Activated CD8-positive, alpha-beta memory T cell treated with anti-CD3 and anti-CD28 coated beads, Interleukin-2, amount 50 U/mL, for 1 hour (primary cell): Measurements from ENCODE around the gene ABLIM1.

Experiments used
- DNase-seq: peaks from one replicate; pipeline ENCODE4 v3.0.0-alpha.2; 2020; ENCODE audit errors: extremely low read depth

ABLIM1 gene

GRCh38 chr10:114581071-114581470, 77.0 kb downstream of the ABLIM1 start:
- DNase-seq = no peak

GRCh38 chr10:114577133-114577532, 80.9 kb downstream of the ABLIM1 start:
- no peak for DNase-seq

GRCh38 chr10:114576716-114577115, 81.4 kb downstream of the ABLIM1 start:
- no peak for DNase-seq

GRCh38 chr10:114576132-114576487, 82.0 kb downstream of the ABLIM1 start:
- DNase-seq = no peak

DNA sequence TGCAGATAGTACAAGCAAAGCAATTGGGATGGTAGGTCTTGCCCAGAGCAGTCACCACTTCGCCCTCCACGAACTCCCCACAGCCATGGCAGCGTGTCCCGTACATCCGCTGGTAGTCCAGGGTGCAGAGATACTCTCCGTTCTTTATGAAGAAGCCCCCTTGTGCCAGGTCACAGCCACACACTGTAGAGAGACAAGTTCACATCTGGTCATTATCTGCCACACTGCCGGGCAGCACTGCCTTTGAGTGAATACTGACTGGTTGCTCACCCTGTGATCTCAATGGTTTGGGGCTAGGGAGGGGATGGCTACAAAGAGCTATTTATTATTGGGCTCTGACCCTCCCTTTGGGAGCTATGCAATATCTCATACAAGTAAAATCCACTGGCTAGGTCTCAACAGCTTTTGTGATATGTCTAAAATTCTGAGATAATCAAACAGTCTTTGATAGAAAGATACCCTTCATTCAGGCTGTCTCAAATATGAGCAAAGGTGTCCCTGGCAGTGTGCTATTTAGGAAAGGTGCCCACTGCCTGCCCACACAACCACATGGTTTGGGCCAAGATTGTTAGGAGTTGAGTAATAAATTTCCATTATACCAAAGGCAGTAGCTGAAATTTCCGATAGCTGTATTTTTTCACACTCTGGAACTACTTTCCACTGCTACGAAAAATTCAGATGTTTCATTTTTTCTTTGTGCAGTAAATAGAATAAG, 82.5 kb downstream of the ABLIM1 start:
- DNase-seq = no peak

DNA sequence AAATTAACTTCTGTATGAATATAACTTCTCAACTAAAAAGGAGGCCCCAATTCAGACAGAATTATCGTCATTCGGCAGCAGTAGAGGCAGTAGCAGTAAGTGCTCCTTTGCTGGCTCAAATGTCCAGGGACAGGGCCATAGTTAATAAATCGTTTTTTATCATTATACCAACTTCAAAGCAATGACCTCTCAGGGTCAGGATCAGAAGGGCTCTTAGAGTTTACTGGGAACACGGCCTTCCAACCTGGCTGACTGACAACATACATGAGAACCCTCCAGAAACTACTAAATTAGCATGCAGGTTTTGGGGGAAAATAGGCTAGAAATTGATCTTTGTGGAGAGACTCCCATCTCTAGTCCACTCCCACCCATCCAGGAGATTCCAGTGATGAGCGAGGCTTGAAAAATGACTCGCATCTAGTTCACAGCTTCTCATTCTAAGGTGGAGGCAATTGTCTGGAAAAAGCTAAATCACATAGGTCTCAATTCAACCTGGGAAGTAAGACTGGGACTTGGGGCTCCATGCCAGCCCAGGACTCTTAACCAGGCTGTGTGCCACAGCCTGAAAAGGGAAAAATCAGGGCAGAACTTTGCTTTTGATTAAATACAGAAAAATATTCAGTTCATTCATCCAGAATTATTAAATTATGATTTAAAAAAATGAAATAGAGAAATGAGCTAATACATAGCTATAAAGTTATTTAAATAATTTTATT, 84.6 kb downstream of the ABLIM1 start:
- no peak for DNase-seq

GRCh38 chr10:114571316-114571999, 86.6 kb downstream of the ABLIM1 start:
- no peak for DNase-seq

DNA sequence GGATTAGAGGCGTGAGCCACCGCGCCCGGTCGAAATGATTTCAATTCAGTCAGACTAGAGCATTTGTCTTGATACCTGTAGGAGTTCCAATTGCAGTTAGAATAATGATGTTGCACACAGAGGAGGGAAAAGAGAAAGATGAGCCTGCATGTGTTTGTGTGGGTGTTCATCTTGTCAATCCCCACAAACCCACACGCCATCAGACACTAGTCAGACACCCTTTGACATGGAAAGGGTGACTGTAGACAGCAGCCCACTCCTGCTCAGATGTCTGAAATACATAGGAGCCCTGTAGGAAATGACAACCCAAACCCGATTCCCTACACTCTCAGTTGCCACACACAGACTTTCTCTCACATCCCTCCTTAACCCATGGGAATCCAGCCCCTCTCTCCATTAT, 92.0 kb downstream of the ABLIM1 start:
- DNase-seq = no peak

- DNase-seq = no peak
Measured at GRCh38 chr10:114565066-114565465, 93.0 kb downstream of the ABLIM1 start.

DNA sequence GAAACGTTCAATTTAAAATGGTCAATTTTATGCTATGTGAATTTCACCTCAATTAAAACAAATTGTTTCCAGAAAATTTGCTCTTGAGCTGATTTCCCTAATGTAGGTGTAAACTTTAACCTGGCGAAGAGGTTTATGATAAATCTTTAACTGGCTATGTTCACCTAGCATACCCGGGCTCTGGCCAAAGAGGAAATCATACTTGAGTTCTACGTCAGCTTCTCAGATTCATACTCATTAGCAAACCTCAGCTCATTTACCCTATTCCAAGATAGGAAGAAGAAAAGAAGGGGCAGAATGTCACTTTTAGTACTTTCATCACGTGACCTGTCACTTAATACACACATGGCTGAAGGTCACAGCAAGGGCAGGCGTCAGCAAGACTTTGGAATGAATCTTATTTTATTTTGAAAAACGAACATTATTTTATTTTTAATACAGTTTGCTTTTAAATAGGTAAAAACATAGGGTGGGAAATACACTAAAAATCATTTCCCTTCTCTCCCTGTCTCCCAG, 97.0 kb downstream of the ABLIM1 start:
- DNase-seq = no peak

GRCh38 chr10:114560144-114560543, 97.9 kb downstream of the ABLIM1 start:
- DNase-seq = no peak

DNA sequence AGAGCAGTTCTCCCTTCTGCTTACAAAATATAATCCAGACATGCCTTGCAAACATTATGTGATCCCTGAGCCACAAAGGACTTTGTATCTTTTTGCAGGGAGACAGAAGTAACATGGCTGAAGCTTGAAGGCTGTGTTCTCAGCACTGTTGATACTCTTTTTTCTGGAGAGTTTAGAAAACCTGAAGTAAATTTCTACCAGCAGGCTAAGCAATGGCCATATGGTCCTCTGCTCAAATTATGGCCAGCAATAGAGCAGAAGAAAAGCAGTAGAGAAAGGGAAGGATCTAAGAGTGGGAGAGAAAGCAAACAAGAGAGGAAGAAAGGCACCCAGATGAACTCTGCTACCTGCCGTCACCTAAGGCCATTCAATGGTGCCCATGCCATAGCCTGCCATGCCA, 98.4 kb downstream of the ABLIM1 start:
- no peak for DNase-seq

DNA sequence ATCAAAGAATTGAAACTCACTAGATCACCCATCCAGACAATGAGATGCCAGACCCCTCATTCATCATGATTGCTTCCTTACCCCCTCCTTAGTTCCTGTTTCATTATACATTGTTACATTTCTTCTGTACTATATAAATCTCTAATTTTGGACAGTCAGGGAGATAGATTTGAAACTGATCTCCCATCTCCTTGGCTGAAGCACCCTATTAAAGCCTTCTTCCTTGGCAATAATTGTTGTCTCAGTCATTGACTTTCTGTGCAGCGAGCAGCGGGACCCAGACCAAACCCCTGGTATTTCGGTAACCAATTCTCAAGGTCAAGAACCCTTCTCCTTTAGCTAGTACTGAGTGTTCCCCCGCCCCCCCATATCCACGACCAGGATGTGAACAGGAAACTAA, 100.2 kb downstream of the ABLIM1 start:
- DNase-seq = no peak

GRCh38 chr10:114556236-114557122, 101.6 kb downstream of the ABLIM1 start:
- DNase-seq = no peak

- DNase-seq = no peak
Measured at GRCh38 chr10:114553436-114553835, 104.6 kb downstream of the ABLIM1 start.

DNA sequence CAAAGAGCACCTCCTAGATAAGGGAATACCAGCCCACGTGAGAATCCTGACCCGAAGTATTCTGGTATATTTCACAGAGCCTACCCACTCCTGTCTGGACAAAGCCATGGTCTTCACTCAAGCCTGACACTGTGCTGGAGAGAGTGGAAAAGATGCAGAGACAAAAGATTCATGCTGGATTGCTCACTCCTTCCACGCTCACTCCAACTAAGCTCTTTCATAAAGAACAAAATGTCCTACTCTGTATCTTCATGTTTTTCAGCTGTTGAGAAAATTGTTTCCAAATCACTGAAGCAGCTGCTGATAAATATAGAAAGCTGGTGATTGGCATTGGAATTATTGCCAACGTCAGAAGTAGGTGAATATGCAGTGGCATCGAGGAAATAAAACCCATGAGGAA, 106.0 kb downstream of the ABLIM1 start:
- DNase-seq = no peak

DNA sequence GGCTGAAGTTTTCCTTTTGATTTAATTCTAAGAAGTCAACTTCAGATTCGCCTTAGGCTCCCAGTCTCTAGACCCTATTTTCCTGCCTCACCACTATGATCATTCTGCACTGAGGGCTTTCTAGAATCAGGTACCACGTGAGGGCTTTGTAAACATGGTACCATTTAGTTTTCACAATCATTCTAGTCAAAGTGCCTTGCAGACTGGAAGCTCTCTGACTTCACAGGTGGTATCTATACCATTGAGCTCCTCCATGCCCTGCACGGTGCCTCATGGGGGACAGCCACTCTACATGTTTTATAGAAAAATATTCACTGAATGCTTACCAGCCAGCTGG, 106.5 kb downstream of the ABLIM1 start:
- DNase-seq = no peak

DNA sequence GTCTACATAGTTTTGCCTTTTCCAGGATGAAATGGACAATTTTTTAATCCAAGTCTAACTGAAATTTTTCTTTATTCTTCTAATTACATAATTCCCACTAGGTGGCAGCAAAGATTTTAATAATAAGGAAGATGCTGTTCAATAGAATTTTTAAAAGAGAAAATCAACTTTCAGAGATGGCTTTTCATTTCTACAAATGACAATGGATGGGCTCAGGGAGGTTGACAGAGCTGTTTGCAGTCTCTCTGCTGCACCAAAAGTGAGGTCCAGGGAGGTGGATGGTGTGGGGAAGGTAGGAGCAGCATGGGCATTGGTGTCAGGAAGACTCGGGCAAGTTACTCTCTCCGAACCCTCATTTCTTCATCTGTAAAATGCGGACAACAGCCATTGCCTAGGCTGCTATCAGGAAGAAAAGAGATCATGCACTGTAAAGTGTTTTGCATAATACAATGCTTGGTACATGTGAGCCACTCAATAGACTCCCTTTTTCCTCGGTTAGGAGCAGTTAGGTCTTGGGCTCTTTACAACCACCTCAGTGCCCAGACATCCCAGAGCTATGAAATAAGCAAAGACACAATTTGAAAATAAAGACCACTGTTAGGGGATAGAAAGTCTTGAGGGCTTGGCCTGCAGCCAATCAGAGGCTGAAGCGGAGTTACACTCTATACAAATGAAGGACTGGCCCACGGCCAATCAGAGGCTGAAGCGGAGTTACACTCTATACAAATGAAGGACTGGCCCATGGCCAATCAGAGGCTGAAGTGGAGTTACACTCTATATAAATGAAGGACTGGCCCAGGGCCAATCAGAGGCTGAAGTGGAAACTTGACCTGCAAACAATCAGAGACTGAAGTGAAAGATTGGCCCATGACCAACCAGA, 107.1 kb downstream of the ABLIM1 start:
- no peak for DNase-seq

DNA sequence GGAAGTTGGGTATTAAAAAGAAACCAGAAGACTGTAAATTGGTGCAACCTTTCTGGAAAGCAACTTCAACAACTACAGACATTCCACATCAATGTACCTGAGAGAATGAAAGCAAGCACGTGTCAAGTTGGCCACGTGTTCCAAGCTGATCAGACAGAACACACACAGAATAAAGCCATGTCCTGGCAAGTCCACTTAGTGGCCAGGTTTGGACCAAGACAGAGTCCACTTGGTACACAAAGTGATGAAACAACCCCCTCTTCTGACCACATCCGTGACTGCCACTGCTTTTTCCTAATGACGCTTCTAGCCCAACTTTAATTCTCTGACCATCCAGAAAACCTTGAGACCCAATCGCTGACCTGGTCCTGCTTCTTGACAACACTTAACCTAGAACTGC, 109.4 kb downstream of the ABLIM1 start:
- DNase-seq = no peak

GRCh38 chr10:114547514-114547913, 110.6 kb downstream of the ABLIM1 start:
- no peak for DNase-seq

- no peak for DNase-seq
Measured at GRCh38 chr10:114547056-114547455, 111.0 kb downstream of the ABLIM1 start.
